A549 (cell line): Measurements from ENCODE around the gene DUSP11.
"Not testable (repeated sequence)": the region's sequence is repeated elsewhere in the genome, so short reads cannot be mapped to it uniquely, and the experiment has no call there.

Experiments used
- BCL3 ChIP-seq: fragments of >200 bp; sonication (Bioruptor Twin); formaldehyde crosslinking; IDR thresholded peaks from 3 replicates; pipeline ENCODE4 v1.6.1; 2016
- CBX8 ChIP-seq: fragments of 200-600 bp; sonication (generic); IDR thresholded peaks from 2 replicates; pipeline ENCODE4 v1.6.1; 2016
- CEBPB ChIP-seq, 2 experiments: fragments of >200 bp in 1 of 2; sonication (Bioruptor Twin) in 1 of 2; formaldehyde crosslinking in 1 of 2; IDR thresholded peaks; 2 replicates each; pipeline ENCODE4 v1.6.1; 2012 to 2016
- CTCF ChIP-seq: fragments of >200 bp; sonication (Bioruptor Twin); formaldehyde crosslinking; IDR thresholded peaks from 3 replicates; pipeline ENCODE4 v1.5.1; 2016
- ELK1 ChIP-seq: fragments of 150-350 bp; IDR thresholded peaks from 2 replicates; pipeline ENCODE4 v1.6.1; 2014; ENCODE audit warnings: low read depth, mild to moderate bottlenecking, low read length
- FOSL2 ChIP-seq, 2 experiments: fragments of 450-650 bp in 1 of 2; fragments of >200 bp in 1 of 2; sonication (Bioruptor Twin) in 1 of 2; formaldehyde crosslinking; IDR thresholded peaks; 2 replicates each; pipeline versions ENCODE4 v1.5.0 to v1.6.1; 2016 to 2020; ENCODE audit warnings: mild to moderate bottlenecking in 1 of 2, moderate library complexity in 1 of 2
- JUNB ChIP-seq: fragments of >200 bp; sonication (Bioruptor Twin); formaldehyde crosslinking; IDR thresholded peaks from 2 replicates; pipeline ENCODE4 v1.6.1; 2016
- MAX ChIP-seq: IDR thresholded peaks from 2 replicates; pipeline ENCODE4 v1.6.1; 2012
- MYC ChIP-seq: IDR thresholded peaks from 2 replicates; pipeline ENCODE4 v1.6.1; 2012; ENCODE audit warnings: mild to moderate bottlenecking, inconsistent platforms, low read length, improper control_type of control experiment, borderline replicate concordance
- PHF8 ChIP-seq: fragments of 200-600 bp; sonication (generic); IDR thresholded peaks from 2 replicates; pipeline ENCODE4 v1.6.1; 2016; ENCODE audit warnings: low read depth, mild to moderate bottlenecking, antibody characterized with exemption, moderate library complexity, borderline replicate concordance
- POLR2A ChIP-seq: IDR thresholded peaks from 2 replicates; pipeline ENCODE4 v1.6.1; 2012; ENCODE audit warnings: mild to moderate bottlenecking, low read length
- POLR2AphosphoS2 ChIP-seq: conservative IDR thresholded peaks from 2 replicates; pipeline ENCODE4 v1.6.1; 2012; ENCODE audit warnings: low read length, improper control_type of control experiment, inconsistent platforms
- RCOR1 ChIP-seq: fragments of 150-350 bp; IDR thresholded peaks from 2 replicates; pipeline ENCODE4 v1.6.1; 2014; ENCODE audit warnings: antibody characterized with exemption, low read length, low read depth
- REST ChIP-seq: fragments of 200-600 bp; sonication (generic); IDR thresholded peaks from 2 replicates; pipeline ENCODE4 v1.6.1; 2016; ENCODE audit warnings: antibody characterized with exemption, mild to moderate bottlenecking, moderate library complexity

- not testable (repeated sequence) for TF ChIP-seq CTCF; REST; RCOR1; POLR2A; PHF8; FOSL2 (IDR thresholded peaks at IDR 0.05); FOSL2 (CRISPR knock-in tag; IDR thresholded peaks at IDR 0.05); JUNB; POLR2AphosphoS2; CBX8; CEBPB (IDR thresholded peaks at IDR 0.05); BCL3; MYC; ELK1; MAX
Measured at GRCh38 chr2:73726657-73727056, 53.2 kb downstream of the DUSP11 start.
